GM12872 (cell line): ENCODE results near the gene LYPD1.

Source experiments
- TF ChIP-seq, protein P1 (sequence below): IDR thresholded peaks from 3 replicates; pipeline ENCODE4 v1.5.1; 2011; ENCODE audit warnings: low read depth, mild to moderate bottlenecking, low read length, moderate library complexity; ENCODE audit not compliant: insufficient read depth

LYPD1 gene, protein sequence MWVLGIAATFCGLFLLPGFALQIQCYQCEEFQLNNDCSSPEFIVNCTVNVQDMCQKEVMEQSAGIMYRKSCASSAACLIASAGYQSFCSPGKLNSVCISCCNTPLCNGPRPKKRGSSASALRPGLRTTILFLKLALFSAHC

DNA sequence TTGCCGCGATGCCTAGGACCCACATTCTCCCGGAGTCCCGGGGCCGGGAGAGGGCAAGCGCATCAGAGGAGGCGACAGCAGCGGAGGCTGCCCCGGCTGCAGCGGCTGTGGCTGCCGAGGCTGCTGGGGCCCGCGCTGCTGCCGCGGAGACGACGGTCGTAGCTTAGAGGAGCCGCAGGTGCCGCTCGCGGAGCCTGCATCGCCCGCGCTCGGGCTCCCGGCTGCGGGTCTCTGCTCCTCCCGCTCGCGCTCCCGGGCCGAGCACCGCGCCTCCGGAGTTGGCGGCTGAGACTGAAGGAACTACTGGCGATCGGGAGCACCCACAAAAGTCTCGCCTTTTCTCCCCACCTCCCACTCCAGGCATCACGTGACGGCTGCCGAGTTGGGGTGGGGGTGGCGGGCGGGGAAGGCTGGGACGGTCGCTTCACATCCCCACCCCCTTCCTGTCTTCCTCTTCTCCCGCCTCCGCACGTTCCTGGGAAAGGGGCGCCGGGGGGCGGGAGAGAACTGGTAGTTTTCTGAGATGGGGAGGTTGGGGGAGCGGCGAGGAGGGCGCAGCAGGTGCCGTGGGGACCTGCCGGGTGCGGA is at the start of gene LYPD1:
LYPD1 (minus strand) TSS at position 298 of the 588 bp plus-strand sequence; CDS start at position 25, 273 bp downstream.
- TF ChIP-seq, protein P1, sequence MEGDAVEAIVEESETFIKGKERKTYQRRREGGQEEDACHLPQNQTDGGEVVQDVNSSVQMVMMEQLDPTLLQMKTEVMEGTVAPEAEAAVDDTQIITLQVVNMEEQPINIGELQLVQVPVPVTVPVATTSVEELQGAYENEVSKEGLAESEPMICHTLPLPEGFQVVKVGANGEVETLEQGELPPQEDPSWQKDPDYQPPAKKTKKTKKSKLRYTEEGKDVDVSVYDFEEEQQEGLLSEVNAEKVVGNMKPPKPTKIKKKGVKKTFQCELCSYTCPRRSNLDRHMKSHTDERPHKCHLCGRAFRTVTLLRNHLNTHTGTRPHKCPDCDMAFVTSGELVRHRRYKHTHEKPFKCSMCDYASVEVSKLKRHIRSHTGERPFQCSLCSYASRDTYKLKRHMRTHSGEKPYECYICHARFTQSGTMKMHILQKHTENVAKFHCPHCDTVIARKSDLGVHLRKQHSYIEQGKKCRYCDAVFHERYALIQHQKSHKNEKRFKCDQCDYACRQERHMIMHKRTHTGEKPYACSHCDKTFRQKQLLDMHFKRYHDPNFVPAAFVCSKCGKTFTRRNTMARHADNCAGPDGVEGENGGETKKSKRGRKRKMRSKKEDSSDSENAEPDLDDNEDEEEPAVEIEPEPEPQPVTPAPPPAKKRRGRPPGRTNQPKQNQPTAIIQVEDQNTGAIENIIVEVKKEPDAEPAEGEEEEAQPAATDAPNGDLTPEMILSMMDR = no peak

DNA sequence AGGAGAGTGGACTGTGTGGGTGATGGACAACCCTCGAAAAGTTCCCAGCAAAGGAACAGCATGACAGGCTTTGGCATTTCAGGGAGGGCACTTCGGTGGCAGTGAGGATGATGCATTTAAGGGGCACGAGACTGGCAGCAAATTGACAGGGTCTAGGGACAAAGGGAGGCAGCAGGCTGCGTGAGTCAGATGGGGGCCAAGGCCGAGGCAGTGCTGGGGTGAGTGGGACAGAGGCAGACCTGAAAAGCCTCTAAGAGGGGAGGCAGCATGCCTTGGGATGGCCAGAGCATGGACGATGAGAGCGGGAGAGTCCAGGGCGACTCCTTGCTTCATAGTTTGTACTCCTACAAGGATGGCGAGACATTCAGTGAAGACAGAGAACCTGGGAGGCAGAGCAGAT is 49.5 kb upstream of the LYPD1 start:
- TF ChIP-seq, protein P1 = no peak

DNA sequence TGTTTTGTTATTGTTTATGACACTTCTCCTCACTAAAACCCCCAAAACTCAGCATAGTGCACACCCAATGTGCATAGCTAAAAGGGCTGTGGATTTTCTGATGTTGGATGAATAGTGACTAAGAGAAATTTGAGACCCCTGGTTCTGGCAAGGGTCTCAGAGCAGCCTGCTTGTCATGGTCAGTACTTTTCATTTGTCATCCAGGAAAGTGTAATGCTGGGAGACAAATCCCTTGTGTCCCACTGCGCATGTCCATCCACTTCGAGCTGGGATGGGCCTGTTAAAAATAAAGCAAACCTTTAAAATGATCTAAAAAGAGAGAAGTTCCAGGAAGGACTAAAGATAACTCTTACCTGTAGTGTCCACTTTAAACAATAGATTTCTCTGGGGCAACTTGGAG is 46.9 kb upstream of the LYPD1 start:
- TF ChIP-seq, protein P1 = no peak

DNA sequence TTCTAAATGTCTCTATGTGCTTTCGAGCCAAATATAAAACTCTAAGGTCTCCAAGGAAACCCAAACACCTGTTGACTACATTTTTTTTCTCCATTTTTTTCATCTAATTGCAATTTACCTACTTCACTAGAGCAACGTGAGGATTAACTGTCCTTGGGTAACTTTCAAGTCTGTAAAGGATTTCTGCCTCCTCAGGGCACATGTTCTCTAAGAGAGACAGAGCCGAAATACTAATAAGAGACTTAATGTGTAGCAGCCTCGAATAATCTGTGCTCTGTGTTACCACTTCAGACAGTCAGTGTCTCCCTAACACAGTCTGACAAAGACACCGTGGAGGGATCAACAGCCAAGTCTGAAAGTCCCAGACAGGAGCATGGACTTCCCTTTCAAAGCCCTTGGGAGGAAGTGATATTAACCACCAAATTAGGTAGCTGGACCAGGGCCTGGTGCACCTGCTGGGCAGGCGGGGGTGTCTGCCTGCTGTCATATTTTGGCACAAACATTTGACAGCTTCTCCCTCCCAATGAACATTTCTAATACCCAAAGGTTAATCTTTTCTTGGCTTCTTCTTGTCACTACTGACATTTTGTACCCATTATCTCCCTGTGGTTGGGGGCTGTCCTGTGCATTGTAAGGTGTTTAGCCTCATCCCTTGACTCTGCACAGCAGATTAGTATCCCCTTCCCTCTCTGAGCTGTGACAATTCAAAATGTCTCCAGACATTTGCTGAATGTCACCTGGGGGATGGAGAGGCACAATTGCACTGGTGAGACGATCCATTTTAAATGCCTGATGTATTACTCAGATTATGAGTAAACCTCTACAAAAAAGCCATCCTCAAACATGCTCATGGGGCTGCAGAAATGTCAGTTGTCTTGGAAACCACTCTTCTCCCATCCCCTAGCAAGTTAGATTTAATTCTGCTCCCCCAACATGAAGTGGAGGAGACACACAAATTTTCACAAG is 45.7 kb upstream of the LYPD1 start:
- TF ChIP-seq, protein P1 = no peak

DNA sequence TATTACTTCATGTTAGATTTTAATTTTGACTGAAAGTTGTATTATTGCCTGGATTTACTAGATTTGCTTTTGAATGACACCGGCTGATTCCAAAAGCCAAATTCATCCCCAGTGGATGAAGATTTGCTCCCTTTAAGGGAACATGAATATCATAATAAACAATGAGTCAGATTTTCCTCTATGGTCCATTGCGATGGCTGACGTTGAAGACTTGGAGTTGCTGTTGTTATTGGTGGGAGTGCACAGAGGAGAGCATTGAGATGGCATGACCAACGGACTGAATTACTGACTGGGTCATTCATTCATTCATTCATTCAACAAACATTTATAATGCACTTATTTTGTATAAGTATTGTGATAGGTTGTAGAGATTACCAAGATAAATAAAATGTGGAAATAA is 33.4 kb upstream of the LYPD1 start:
- TF ChIP-seq, protein P1 = no peak

DNA sequence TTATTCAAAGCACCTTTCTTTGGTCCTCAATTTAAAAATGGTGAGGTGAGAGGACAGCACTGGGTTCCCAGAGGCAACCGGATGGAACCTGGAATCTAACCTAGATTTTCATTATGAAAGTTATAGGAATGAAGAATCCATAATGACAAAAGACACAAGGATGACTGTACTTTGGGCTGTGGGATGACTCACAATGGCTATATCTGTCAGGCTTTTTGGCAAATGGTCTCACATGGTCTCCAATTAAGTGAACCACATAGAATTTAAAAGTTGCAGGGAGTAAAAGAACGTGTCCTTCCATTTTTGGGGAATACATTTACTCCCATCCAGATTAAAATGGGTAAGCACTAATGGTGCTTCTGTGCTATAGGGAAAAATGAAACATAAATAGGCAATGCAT is 31.8 kb upstream of the LYPD1 start:
- TF ChIP-seq, protein P1 = no peak

DNA sequence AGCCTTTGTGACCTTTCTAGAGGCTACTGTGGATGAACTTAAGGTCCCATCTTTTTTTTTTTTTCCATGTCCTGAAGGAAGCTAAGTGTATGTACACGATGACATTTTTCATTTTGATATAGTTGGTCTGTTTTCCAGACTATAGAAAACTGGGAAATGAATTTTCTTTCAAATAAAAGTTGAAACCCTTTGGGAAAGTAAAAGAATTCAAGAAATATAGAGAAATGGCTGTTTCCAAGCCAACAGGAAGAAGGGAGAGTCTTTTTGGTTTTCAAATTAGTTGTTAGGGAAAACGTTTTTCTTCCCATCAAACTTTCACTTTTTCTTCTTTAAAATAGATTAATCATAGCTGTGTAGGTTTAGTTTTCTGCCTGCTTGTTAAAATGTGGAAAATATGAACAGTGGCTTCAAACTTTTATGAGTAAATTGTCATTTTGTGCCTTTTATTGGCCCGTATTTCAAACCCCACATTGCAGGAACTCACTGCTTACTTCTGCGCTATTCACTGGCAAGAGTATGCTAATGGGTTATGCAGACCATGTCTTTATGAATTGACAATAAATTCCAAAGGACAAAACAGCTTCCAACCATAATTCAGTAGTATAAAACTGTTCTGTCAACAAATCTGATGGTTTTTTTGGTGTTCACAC is 27.7 kb upstream of the LYPD1 start:
- TF ChIP-seq, protein P1 = no peak
